H9 (cell line): ENCODE results near the gene MBL2. TPM values are rescaled to one million over a fixed set of nuclear protein-coding genes. Genes with fewer than 3 reads are reported as not detected.

ENCODE experiments used
- DNase-seq: peaks from one replicate; pipeline ENCODE4 v3.0.0-alpha.2; 2017
- H2AFZ ChIP-seq: one replicate; pipeline ENCODE4 v1.6.1; 2013; ENCODE audit warnings: mild to moderate bottlenecking, low read length, control low read depth, moderate library complexity
- H2AK5ac ChIP-seq: 2 replicates; pipeline ENCODE4 v1.6.1; 2013; ENCODE audit warnings: low read length, control low read depth, mixed read lengths; ENCODE audit not compliant: insufficient read length
- H2BK120ac ChIP-seq: one replicate; pipeline ENCODE4 v1.6.1; 2013; ENCODE audit warnings: low read depth, mild to moderate bottlenecking, low read length, control low read depth, inconsistent platforms; ENCODE audit not compliant: poor library complexity, severe bottlenecking
- H2BK12ac ChIP-seq: 2 replicates; pipeline ENCODE4 v1.6.1; 2013; ENCODE audit warnings: low read length, control low read depth, mixed read lengths, low read depth; ENCODE audit not compliant: insufficient read length
- H2BK15ac ChIP-seq: 2 replicates; pipeline ENCODE4 v1.6.1; 2013; ENCODE audit warnings: low read depth, low read length, control low read depth
- H2BK20ac ChIP-seq: one replicate; pipeline ENCODE4 v1.6.1; 2013; ENCODE audit warnings: low read depth, mild to moderate bottlenecking, low read length, control low read depth, inconsistent platforms; ENCODE audit not compliant: poor library complexity, severe bottlenecking
- H2BK5ac ChIP-seq: 2 replicates; pipeline ENCODE4 v1.6.1; 2013; ENCODE audit warnings: low read length, control low read depth, mixed read lengths; ENCODE audit not compliant: insufficient read length
- H3K14ac ChIP-seq: 2 replicates; pipeline ENCODE4 v1.6.1; 2013; ENCODE audit warnings: low read length, control low read depth; ENCODE audit not compliant: insufficient read depth
- H3K18ac ChIP-seq: 2 replicates; pipeline ENCODE4 v1.6.1; 2013; ENCODE audit warnings: low read depth, mild to moderate bottlenecking, mixed read lengths, low read length, control low read depth; ENCODE audit not compliant: insufficient read length
- H3K23ac ChIP-seq: 2 replicates; pipeline ENCODE4 v1.6.1; 2013; ENCODE audit warnings: low read length, control low read depth, mixed read lengths, low read depth; ENCODE audit not compliant: insufficient read length
- H3K23me2 ChIP-seq: 2 replicates; pipeline ENCODE4 v1.6.1; 2013; ENCODE audit warnings: low read depth, mild to moderate bottlenecking, mixed read lengths, low read length, control low read depth; ENCODE audit not compliant: insufficient read length, poor library complexity, severe bottlenecking
- H3K27ac ChIP-seq: 2 replicates; pipeline ENCODE4 v1.5.1; 2013; ENCODE audit warnings: low read length, control low read depth, mixed read lengths, low read depth; ENCODE audit not compliant: insufficient read length
- H3K27me3 ChIP-seq: 2 replicates; pipeline ENCODE4 v1.6.1; 2013; ENCODE audit warnings: low read length, control low read depth, inconsistent platforms; ENCODE audit not compliant: insufficient read depth
- H3K4ac ChIP-seq: 2 replicates; pipeline ENCODE4 v1.6.1; 2013; ENCODE audit warnings: low read depth, mild to moderate bottlenecking, control low read depth, inconsistent platforms, low read length, moderate library complexity
- H3K4me1 ChIP-seq: 2 replicates; pipeline ENCODE4 v1.6.1; 2013; ENCODE audit warnings: low read length, control low read depth, inconsistent platforms; ENCODE audit not compliant: insufficient read depth
- H3K4me2 ChIP-seq: 2 replicates; pipeline ENCODE4 v1.6.1; 2013; ENCODE audit warnings: low read length, control low read depth, mixed read lengths; ENCODE audit not compliant: insufficient read length, insufficient read depth
- H3K56ac ChIP-seq: 2 replicates; pipeline ENCODE4 v1.6.1; 2013; ENCODE audit warnings: low read depth, mild to moderate bottlenecking, mixed read lengths, low read length, control low read depth; ENCODE audit not compliant: insufficient read length
- H3K79me1 ChIP-seq: 2 replicates; pipeline ENCODE4 v1.6.1; 2013; ENCODE audit warnings: low read depth, mild to moderate bottlenecking, moderate library complexity, low read length, control low read depth, inconsistent platforms; ENCODE audit not compliant: insufficient read depth, poor library complexity, severe bottlenecking
- H3K79me2 ChIP-seq: 2 replicates; pipeline ENCODE4 v1.6.1; 2013; ENCODE audit warnings: low read length, control low read depth, inconsistent platforms; ENCODE audit not compliant: insufficient read depth
- H3K9ac ChIP-seq: 2 replicates; pipeline ENCODE4 v1.6.1; 2013; ENCODE audit warnings: low read length, control low read depth, mixed read lengths; ENCODE audit not compliant: insufficient read length; ENCODE audit errors: extremely low read depth
- H3K9me3 ChIP-seq: one replicate; pipeline ENCODE4 v1.6.1; 2013; ENCODE audit warnings: low read depth, low read length, inconsistent platforms; ENCODE audit not compliant: control insufficient read depth
- H3T11ph ChIP-seq: one replicate; pipeline ENCODE4 v1.6.1; 2013; ENCODE audit warnings: mild to moderate bottlenecking, low read length, control low read depth, inconsistent platforms
- H4K20me1 ChIP-seq: one replicate; pipeline ENCODE4 v1.6.1; 2013; ENCODE audit not compliant: control insufficient read depth, insufficient read length, insufficient read depth
- H4K5ac ChIP-seq: 2 replicates; pipeline ENCODE4 v1.6.1; 2013; ENCODE audit warnings: low read depth, mild to moderate bottlenecking, mixed read lengths, low read length, control low read depth; ENCODE audit not compliant: insufficient read length
- H4K8ac ChIP-seq: replicated peaks from 2 replicates; pipeline ENCODE4 v1.6.1; 2013; ENCODE audit warnings: low read length, control low read depth, mixed read lengths, low read depth; ENCODE audit not compliant: insufficient read length
- H4K91ac ChIP-seq: 2 replicates; pipeline ENCODE4 v1.6.1; 2013; ENCODE audit warnings: low read depth, mild to moderate bottlenecking, moderate library complexity, mixed read lengths, low read length, control low read depth; ENCODE audit not compliant: insufficient read length
- H3K27ac Mint-ChIP-seq, 3 experiments: 2 replicates in 2 of 3; 3 replicates in 1 of 3; pipeline ENCODE4 v1.8.0; 2020 to 2021; ENCODE audit warnings: mixed read lengths in 3 of 3, mild to moderate bottlenecking in 1 of 3, moderate library complexity in 1 of 3
- H3K27me3 Mint-ChIP-seq: 2 replicates; pipeline ENCODE4 v1.8.0; 2021; ENCODE audit warnings: low read depth, mild to moderate bottlenecking, moderate library complexity, mixed read lengths
- H3K36me3 Mint-ChIP-seq, 3 experiments: 2 replicates in 2 of 3; 3 replicates in 1 of 3; pipeline ENCODE4 v1.8.0; 2020 to 2021; ENCODE audit warnings: low read depth in 3 of 3, mixed read lengths in 3 of 3; ENCODE audit not compliant: insufficient read depth in 1 of 3
- H3K4me1 Mint-ChIP-seq, 2 experiments: 2 replicates each; pipeline ENCODE4 v1.8.0; 2020; ENCODE audit warnings: mixed read lengths in 2 of 2
- H3K4me3 Mint-ChIP-seq, 2 experiments: 2 replicates in 1 of 2; 3 replicates in 1 of 2; pipeline ENCODE4 v1.8.0; 2020 to 2021; ENCODE audit warnings: mild to moderate bottlenecking in 2 of 2, mixed read lengths in 2 of 2, moderate library complexity in 1 of 2
- H3K9me3 Mint-ChIP-seq, 2 experiments: 2 replicates in 1 of 2; 3 replicates in 1 of 2; pipeline ENCODE4 v1.8.0; 2020; ENCODE audit warnings: mild to moderate bottlenecking in 2 of 2, mixed read lengths in 2 of 2, moderate library complexity in 1 of 2
- WGBS: extraction: QIAGEN DNeasy Blood & Tissue Kit; methylation state at CpG from one replicate; pipeline ENCODE4 v1.1.7; 2013; ENCODE audit warnings: missing lambda C conversion rate, low lambda C conversion rate, mixed read lengths; ENCODE audit not compliant: insufficient read length; ENCODE audit errors: extremely low coverage; 5-methylcytosine and 5-hydroxymethylcytosine counted together
- total RNA-seq: library from RNA; stranded (reverse); gene quantifications from 2 replicates; pipeline ENCODE4 v1.2.1, GENCODE V29; 2021
- TF ChIP-seq, protein P1 (sequence below): fragments of 200-600 bp; sonication (generic); conservative IDR thresholded peaks from 3 replicates; pipeline ENCODE4 v1.8.0; 2021; ENCODE audit warnings: antibody characterized with exemption, mild to moderate bottlenecking

Gene MBL2
- total RNA-seq, 1 experiment from 2014 or later: not detected

GRCh38 chr10:52756295-52756694 lies 16.3 kb downstream of the MBL2 start:
- H4K8ac ChIP-seq: no peak overlapping the region
- Mint-ChIP-seq H3K27me3 (no peaks in the 10 kb centered on the region), H3K27ac (no peak overlapping the region), H3K4me3 (no peak overlapping the region), H3K9me3 (no peaks in the 10 kb centered on the region), H3K4me1 (no peaks in the 10 kb centered on the region), H3K36me3 (no peaks in the 10 kb centered on the region)
- H4K20me1 ChIP-seq: no peaks in the 10 kb centered on the region
- no peak overlapping the region for H2BK120ac ChIP-seq
- no peak overlapping the region for H2BK12ac ChIP-seq
- H3K79me1 ChIP-seq: no peaks in the 10 kb centered on the region
- H2BK15ac ChIP-seq: no peak overlapping the region
- no peak overlapping the region for H3T11ph ChIP-seq
- H3K9me3 ChIP-seq: no peaks in the 10 kb centered on the region
- no peak overlapping the region for H3K23ac ChIP-seq
- no peak overlapping the region for H2BK5ac ChIP-seq
- no peak for DNase-seq
- TF ChIP-seq, protein P1, sequence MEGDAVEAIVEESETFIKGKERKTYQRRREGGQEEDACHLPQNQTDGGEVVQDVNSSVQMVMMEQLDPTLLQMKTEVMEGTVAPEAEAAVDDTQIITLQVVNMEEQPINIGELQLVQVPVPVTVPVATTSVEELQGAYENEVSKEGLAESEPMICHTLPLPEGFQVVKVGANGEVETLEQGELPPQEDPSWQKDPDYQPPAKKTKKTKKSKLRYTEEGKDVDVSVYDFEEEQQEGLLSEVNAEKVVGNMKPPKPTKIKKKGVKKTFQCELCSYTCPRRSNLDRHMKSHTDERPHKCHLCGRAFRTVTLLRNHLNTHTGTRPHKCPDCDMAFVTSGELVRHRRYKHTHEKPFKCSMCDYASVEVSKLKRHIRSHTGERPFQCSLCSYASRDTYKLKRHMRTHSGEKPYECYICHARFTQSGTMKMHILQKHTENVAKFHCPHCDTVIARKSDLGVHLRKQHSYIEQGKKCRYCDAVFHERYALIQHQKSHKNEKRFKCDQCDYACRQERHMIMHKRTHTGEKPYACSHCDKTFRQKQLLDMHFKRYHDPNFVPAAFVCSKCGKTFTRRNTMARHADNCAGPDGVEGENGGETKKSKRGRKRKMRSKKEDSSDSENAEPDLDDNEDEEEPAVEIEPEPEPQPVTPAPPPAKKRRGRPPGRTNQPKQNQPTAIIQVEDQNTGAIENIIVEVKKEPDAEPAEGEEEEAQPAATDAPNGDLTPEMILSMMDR: no peak
- no peak overlapping the region for H3K27ac ChIP-seq
- no peak overlapping the region for H2BK20ac ChIP-seq
- H2AFZ ChIP-seq: no peak overlapping the region
- H3K4me1 ChIP-seq: no peaks in the 10 kb centered on the region
- no peak overlapping the region for H3K4me2 ChIP-seq
- H3K18ac ChIP-seq: no peak overlapping the region
- no peak overlapping the region for H3K4ac ChIP-seq
- no CpG with 5 or more reads among the region's 4 CpGs for WGBS
- H3K79me2 ChIP-seq: no peaks in the 10 kb centered on the region
- no peak overlapping the region for H2AK5ac ChIP-seq
- H3K23me2 ChIP-seq: no peaks in the 10 kb centered on the region
- H3K56ac ChIP-seq: no peak overlapping the region
- no peak overlapping the region for H3K14ac ChIP-seq
- H4K91ac ChIP-seq: no peak overlapping the region
- H4K5ac ChIP-seq: no peak overlapping the region
- no peak overlapping the region for H3K9ac ChIP-seq
- H3K27me3 ChIP-seq: no peaks in the 10 kb centered on the region
